ENCODE results near the gene RABGAP1L. TPM values are rescaled to one million over a fixed set of nuclear protein-coding genes. Genes with fewer than 3 reads are reported as not detected.

RABGAP1L gene
- total and polyA plus RNA-seq, 10 of the 15 experiments (the other 5 are each of a cell fraction or from before 2014, with no cell fraction given) = 5.8 to 194 (median 113) TPM

GRCh38 chr1:174839211-174839610 is 679.9 kb downstream of the RABGAP1L start:
- H4K20me1 ChIP-seq (ENCODE audit: control insufficient read depth, insufficient read depth) = no peaks in the 10 kb centered on the region
- ATAC-seq (no peak), DNase-seq (ENCODE audit: low read depth, low spot score) (no peak), FAIRE-seq (no peak)
- H3K9ac ChIP-seq (ENCODE audit: control insufficient read depth, insufficient read depth, low read length) = no peak overlapping the region
- no peak overlapping the region for H3K27ac ChIP-seq (ENCODE audit: control insufficient read depth, insufficient read depth)
- H3K4me2 ChIP-seq (ENCODE audit: control insufficient read depth, insufficient read depth) = no peak overlapping the region
- H3K4me3 ChIP-seq = no peak overlapping the region
- ChIA-PET CTCF (interaction anchor here (1.1 to 1.2 kb wide), 2 partner anchors 144 to 160 kb away, joined by 3 read pairs; no protein-coding TSS in a partner anchor), SMC1A (ENCODE audit: uncharacterized antibody, unreplicated experiment) (interaction anchor here (0.7 to 1.9 kb wide), 5 partner anchors 14 to 150 kb away, joined by 3 to 7 read pairs (median 3); no protein-coding TSS in a partner anchor), POLR2A (interaction anchor here (0.6 to 0.7 kb wide), 2 partner anchors 21 to 1105 kb away, joined by 3 read pairs; no protein-coding TSS in a partner anchor), RAD21 (ENCODE audit: unreplicated experiment) (interaction anchor here (0.6 kb wide), 1 partner anchor 95 kb away, joined by 3 read pairs; no protein-coding TSS in a partner anchor)
- H2AFZ ChIP-seq (ENCODE audit: control insufficient read depth, low read depth, low read length) = no peak overlapping the region
- 46% methylated on average over 1 of the region's 1 CpG for WGBS (ENCODE audit: insufficient coverage, insufficient replicate concordance, low lambda C conversion rate, missing lambda C conversion rate)
- no peaks in the 10 kb centered on the region for H3K27me3 ChIP-seq (replicated peaks in 1 of 2; ENCODE audit: control insufficient read depth in 2 of 2, insufficient read depth in 2 of 2, low read length in 1 of 2)
- no peaks in the 10 kb centered on the region; a peak in 1 of 4 replicates for H3K36me3 ChIP-seq (ENCODE audit: control insufficient read depth in 2 of 2, insufficient read depth in 2 of 2, low read length in 1 of 2)
- in situ Hi-C loops (cut with MboI) (no loop called here), intact Hi-C loops (cut with micrococcal nuclease; ENCODE audit: unreplicated experiment) (no loop called here)
- no TSS peak for BruUV-seq (replicated peaks)
- no peaks in the 10 kb centered on the region for H3K79me2 ChIP-seq (ENCODE audit: control insufficient read depth, insufficient read depth, low read length)
- no peak for TF ChIP-seq NFYA (IDR thresholded peaks at IDR 0.05; ENCODE audit: borderline replicate concordance, low read depth, low read length)
- TF ChIP-seq FOXM1 (IDR thresholded peaks at IDR 0.05; ENCODE audit: low read depth, low read length) = no peak
- TF ChIP-seq SMAD5 (IDR thresholded peaks at IDR 0.05; ENCODE audit: low read depth) = no peak
- TF ChIP-seq PAX8 (IDR thresholded peaks at IDR 0.05) = no peak
- TF ChIP-seq CUX1 (IDR thresholded peaks at IDR 0.05; ENCODE audit: insufficient replicate concordance, low read depth, low read length) = no peak
- TF ChIP-seq ZBTB4 (CRISPR knock-in tag; IDR thresholded peaks at IDR 0.05) = no peak
- H3K9me3 ChIP-seq (replicated peaks; ENCODE audit: control insufficient read depth, insufficient read depth, low read length) = no peaks in the 10 kb centered on the region
- H3K4me1 ChIP-seq (ENCODE audit: control insufficient read depth, insufficient read depth, low read length) = no peaks in the 10 kb centered on the region

Data from GM12878 (cell line).